Measurements from ENCODE around the gene RICTOR.
"Not testable (repeated sequence)": the region's sequence is repeated elsewhere in the genome, so short reads cannot be mapped to it uniquely, and the experiment has no call there.

Gene RICTOR

GRCh38 chr5:39058178-39058921 lies 15.8 kb downstream of the RICTOR start:
- no peak for DNase-seq (ENCODE audit: low spot score)

GRCh38 chr5:39057734-39058133 lies 16.5 kb downstream of the RICTOR start:
- DNase-seq (ENCODE audit: low spot score): no peak

DNA sequence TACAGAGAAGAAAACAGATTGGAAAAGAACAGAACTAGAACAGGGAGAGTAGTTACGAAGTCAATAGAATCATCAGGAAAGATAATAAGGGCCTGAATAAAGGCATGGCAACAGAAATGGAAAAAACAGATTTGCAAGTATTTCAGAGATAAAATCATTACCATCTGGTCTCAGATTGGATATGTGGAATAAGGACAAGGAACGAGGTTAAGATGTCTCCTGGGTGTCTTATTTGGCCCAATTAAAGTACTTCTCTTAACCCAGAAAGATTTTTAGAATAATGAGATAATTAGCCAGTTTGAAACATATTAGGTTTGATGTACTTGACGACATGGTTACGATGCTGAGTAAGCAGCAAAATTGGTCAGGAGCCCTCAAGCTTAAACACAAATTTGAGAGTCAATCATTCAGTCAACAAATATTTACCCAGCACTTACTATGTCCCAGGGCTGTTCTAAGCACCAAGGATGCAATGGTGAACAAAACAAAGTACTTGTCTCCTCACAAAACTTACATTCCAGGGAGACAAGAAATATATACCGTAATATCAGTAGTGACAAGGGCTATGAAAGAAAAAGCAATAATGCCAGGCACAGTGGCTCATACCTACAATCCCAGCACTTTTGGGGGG lies 18.3 kb downstream of the RICTOR start:
- DNase-seq (ENCODE audit: low spot score): no peak

DNA sequence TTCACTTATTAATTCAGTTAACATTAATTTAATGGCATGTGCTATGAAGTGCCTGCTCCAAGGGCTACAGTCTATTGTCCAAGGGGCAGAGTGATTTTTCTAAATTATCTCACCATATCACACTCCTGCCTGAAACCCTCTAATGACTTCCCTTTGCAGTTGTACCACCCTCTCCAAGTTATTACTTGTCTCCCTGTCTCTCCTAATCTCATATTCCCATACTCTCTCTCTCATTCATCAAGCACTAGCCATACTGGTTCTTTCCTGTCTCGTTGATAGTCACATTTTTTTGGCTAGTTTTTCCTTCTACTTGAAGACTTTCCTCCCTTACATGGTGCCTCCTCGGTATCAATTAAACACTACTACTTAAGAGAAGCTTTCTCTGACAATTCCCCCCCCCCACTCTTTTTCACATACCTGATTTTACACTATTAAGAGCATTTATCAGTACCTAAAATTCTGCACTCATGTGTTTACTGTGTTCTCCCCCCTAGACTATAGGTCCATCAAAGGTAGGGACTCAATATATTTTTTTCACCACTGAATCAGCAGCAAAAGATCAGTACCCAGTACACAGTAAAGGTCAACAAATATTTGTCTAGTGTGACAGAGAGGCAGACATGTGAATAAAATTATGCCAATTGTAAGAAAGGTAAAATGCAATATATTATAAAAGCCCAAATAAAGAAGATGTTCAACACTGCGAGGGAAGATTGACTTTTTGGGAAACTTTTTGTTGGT lies 19.0 kb downstream of the RICTOR start:
- DNase-seq (ENCODE audit: low spot score): no peak

GRCh38 chr5:39053189-39053588 lies 21.0 kb downstream of the RICTOR start:
- no peak for DNase-seq (ENCODE audit: low spot score)

- no peak for DNase-seq (ENCODE audit: low spot score)
Observed at GRCh38 chr5:39052141-39052540, 22.1 kb downstream of the RICTOR start.

DNA sequence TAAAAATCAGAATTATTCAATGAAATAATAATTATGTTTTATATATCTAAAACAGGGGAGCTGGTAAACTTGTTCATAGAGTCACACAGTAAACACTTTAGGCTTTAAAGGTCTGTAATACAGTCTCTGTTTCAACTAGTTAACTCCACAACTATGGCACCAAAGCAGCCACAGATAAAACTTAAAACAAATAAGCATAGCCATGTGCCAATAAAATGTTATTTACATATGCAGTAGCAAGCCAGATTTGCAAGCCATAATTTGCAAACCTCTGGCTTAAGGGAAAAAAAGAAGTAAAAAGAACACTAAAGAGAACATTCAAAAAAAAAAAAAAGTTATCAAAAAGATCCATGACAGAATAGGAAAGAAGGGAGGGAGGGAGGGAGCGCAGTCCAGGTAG lies 24.9 kb downstream of the RICTOR start:
- no peak for DNase-seq (ENCODE audit: low spot score)

DNA sequence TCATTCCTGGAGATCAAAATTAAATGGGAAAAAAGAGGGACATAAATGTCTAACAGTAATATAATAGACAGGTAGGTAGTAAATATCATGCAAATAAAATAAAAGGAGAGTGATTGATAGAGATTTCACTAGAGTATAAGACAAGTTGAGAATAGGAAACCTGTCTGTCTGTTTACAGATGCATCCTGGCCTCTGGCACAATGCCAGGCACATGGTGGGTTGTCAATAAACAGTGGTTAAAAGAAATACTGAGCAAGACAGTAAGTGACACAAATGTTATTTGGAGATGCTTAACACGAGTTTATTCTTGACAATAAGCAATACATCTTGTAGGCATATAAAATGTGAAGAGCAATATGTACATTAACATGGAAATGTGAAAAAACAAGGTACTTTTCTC lies 33.3 kb downstream of the RICTOR start:
- no peak for DNase-seq (ENCODE audit: low spot score)

DNA sequence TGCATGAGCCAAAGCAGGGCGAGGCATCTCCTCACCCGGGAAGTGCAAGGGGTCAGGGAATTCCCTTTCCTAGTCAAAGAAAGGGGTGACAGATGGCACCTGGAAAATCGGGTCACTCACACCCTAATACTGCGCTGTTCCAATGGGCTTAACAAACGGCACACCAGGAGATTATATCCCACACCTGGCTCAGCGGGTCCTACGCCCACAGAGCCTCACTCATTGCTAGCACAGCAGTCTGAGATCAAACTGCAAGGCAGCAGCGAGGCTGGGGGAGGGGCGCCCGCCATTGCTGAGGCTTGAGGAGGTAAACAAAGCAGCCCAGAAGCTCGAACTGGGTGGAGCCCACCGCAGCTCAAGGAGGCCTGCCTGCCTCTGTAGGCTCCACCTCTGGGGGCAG lies 39.7 kb downstream of the RICTOR start:
- DNase-seq (ENCODE audit: low spot score): not testable (repeated sequence)

- DNase-seq (ENCODE audit: low spot score): no peak
Observed at GRCh38 chr5:39031041-39031440, 43.2 kb downstream of the RICTOR start.

DNA sequence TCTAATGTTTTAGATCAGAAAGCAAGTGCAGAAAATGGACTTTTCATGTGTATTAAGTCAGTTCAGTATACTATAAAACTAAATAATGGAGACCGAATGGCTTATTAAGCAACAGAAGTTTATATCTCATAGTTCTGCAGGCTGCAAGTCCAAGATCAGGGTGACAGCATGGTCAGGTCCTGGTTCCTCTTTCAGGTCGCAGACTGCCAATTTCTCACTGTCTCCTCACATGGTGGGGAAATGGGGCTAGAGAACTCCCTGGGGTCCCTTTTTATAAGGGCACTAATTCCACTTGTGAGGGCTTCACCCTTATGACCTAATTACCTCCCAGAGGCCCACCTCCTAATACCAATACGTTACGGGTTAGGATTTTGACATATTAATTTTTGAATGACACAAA lies 48.7 kb downstream of the RICTOR start:
- no peak for DNase-seq (ENCODE audit: low spot score)

DNA sequence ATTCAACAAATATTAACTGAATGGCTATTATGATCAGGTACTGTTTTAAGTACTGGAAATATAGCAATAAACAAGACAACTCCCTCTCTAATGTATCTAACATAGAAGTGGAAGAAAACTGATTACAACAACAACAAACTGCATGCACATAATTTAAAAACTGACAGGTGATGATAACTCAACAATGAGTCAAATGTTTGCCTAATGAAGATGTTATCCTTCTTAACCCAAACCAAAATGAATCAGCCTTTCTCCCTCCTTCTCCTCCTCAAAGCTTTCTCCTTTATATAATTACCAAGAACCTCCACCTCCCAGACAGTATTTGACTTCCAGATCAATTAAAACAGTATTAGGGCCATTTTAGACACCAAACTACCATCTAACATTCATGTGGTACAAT lies 49.3 kb downstream of the RICTOR start:
- DNase-seq (ENCODE audit: low spot score): peak; percentile 13

- DNase-seq (ENCODE audit: low spot score): no peak
Observed at GRCh38 chr5:39024005-39024404, 50.2 kb downstream of the RICTOR start.

- no peak for DNase-seq (ENCODE audit: low spot score)
Observed at GRCh38 chr5:39023121-39023520, 51.1 kb downstream of the RICTOR start.

- DNase-seq (ENCODE audit: low spot score): no peak
Observed at GRCh38 chr5:39022151-39022550, 52.0 kb downstream of the RICTOR start.

- no peak for DNase-seq (ENCODE audit: low spot score)
Observed at GRCh38 chr5:39021413-39021812, 52.8 kb downstream of the RICTOR start.

DNA sequence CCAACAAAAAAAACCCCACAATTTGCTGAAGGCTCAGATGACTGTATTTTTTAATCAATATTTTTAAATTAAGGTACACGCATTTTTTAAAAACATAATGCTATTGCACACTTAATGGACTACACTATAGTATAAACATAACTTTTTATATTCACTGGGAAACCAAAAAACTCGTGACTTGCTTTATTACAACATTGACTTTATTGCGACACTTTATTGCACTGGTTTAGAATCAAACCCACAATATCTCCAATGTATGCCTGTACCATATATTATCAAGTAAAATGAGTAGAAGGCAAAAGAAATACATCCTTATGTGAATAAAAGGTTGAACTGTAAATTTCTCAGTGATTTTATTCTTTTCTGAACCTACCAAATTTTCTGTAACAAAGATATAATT lies 53.7 kb downstream of the RICTOR start:
- no peak for DNase-seq (ENCODE audit: low spot score)

- DNase-seq (ENCODE audit: low spot score): no peak
Observed at GRCh38 chr5:39019254-39019653, 54.9 kb downstream of the RICTOR start.

DNA sequence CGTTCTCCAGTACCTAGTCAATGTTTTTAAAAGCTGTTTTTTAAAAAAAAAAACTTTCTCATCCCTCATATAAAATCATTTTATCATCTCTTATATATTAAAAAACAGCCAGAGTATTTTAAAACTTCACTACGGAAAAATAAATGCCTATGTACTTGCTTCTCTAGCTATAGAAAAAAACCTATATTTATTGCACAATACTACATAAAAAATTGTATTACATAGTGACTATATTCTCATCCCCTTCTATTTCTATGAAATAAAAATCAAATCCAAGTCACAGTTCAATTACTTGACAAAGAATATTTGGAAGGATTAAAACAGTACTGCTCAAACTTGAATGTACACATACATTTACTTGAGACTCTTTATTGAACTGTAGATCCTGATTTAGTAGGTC lies 56.7 kb downstream of the RICTOR start:
- no peak for DNase-seq (ENCODE audit: low spot score)

GRCh38 chr5:39016587-39017275 lies 57.5 kb downstream of the RICTOR start:
- DNase-seq (ENCODE audit: low spot score): no peak

- DNase-seq (ENCODE audit: low spot score): peak; percentile 27
Observed at GRCh38 chr5:39015743-39016586, 58.2 kb downstream of the RICTOR start.

GRCh38 chr5:39014561-39014960 lies 59.6 kb downstream of the RICTOR start:
- DNase-seq (ENCODE audit: low spot score): peak; percentile 44
